WTC11 (cell line): ENCODE measurements around the gene MRGPRX3. TPM values are rescaled to one million over a fixed set of nuclear protein-coding genes. Genes with fewer than 3 reads are reported as not detected.

Source experiments
- ATAC-seq: fragments of 200-7000 bp; cut with Tn5 transposase; 2 replicates; pipeline ENCODE4 v1.10.0; 2021; ENCODE audit warnings: mild to moderate bottlenecking, moderate library complexity
- CTCF ChIA-PET: fragments of 300-600 bp; sonication (Branson Sonifier 250); formaldehyde crosslinking; loops from one replicate; lab custom pipeline; 2021; ENCODE audit warnings: antibody characterized with exemption; lab: Charles Lee
- POLR2A ChIA-PET: fragments of 350-600 bp; sonication (Branson Sonifier 250); formaldehyde crosslinking; loops from one replicate; lab custom pipeline; 2021; ENCODE audit warnings: antibody characterized with exemption; lab: Charles Lee
- DNase-seq: peaks from one replicate; pipeline ENCODE4 v3.0.0; 2021; ENCODE audit warnings: low spot score
- H3K27ac Mint-ChIP-seq: 2 replicates; pipeline ENCODE4 v1.8.0; 2021; ENCODE audit warnings: mixed read lengths
- H3K27me3 Mint-ChIP-seq: 2 replicates; pipeline ENCODE4 v1.8.0; 2021; ENCODE audit warnings: low read depth, mild to moderate bottlenecking, moderate library complexity, mixed read lengths
- H3K36me3 Mint-ChIP-seq: 2 replicates; pipeline ENCODE4 v1.8.0; 2021; ENCODE audit warnings: mixed read lengths
- H3K4me1 Mint-ChIP-seq: 2 replicates; pipeline ENCODE4 v1.8.0; 2022; ENCODE audit warnings: mixed read lengths
- H3K4me3 Mint-ChIP-seq: 2 replicates; pipeline ENCODE4 v1.8.0; 2021; ENCODE audit warnings: mild to moderate bottlenecking, moderate library complexity, mixed read lengths
- H3K9me3 Mint-ChIP-seq: 2 replicates; pipeline ENCODE4 v1.8.0; 2021; ENCODE audit warnings: mixed read lengths
- ATF1 ChIP-seq: sonication (generic); formaldehyde crosslinking; IDR thresholded peaks from 2 replicates; pipeline ENCODE4 v1.8.1; 2023; ENCODE audit warnings: mild to moderate bottlenecking, moderate library complexity, missing genetic modification reagents
- HMGA2 ChIP-seq: fragments of 250-450 bp; sonication (Bioruptor Pico); IDR thresholded peaks from 2 replicates; pipeline ENCODE4 v1.4.0; 2021; ENCODE audit warnings: mild to moderate bottlenecking, moderate library complexity
- KAT7 ChIP-seq: sonication (generic); formaldehyde crosslinking; IDR thresholded peaks from 2 replicates; pipeline ENCODE4 v1.8.1; 2023; ENCODE audit warnings: missing genetic modification reagents, mild to moderate bottlenecking, borderline replicate concordance
- RELA ChIP-seq: sonication (generic); formaldehyde crosslinking; IDR thresholded peaks from 2 replicates; pipeline ENCODE4 v1.8.1; 2022; ENCODE audit warnings: missing genetic modification reagents, mild to moderate bottlenecking, borderline replicate concordance
- TCF7 ChIP-seq: sonication (generic); formaldehyde crosslinking; IDR thresholded peaks from 2 replicates; pipeline ENCODE4 v1.8.0; 2022; ENCODE audit warnings: mild to moderate bottlenecking, low read depth, missing genetic modification reagents, moderate library complexity
- TP53 ChIP-seq: sonication (generic); formaldehyde crosslinking; IDR thresholded peaks from 2 replicates; pipeline ENCODE4 v1.8.1; 2023; ENCODE audit warnings: mild to moderate bottlenecking, missing genetic modification reagents
- ZBTB21 ChIP-seq: sonication (generic); formaldehyde crosslinking; IDR thresholded peaks from 2 replicates; pipeline ENCODE4 v1.8.1; 2023; ENCODE audit warnings: mild to moderate bottlenecking, missing genetic modification reagents, borderline replicate concordance
- ZNF219 ChIP-seq: sonication (generic); formaldehyde crosslinking; IDR thresholded peaks from 2 replicates; pipeline ENCODE4 v1.8.0; 2023; ENCODE audit warnings: missing genetic modification reagents, mild to moderate bottlenecking, borderline replicate concordance
- ZNF232 ChIP-seq: sonication (generic); formaldehyde crosslinking; IDR thresholded peaks from 2 replicates; pipeline ENCODE4 v1.8.0; 2022; ENCODE audit warnings: mild to moderate bottlenecking, missing genetic modification reagents
- ZNF532 ChIP-seq: fragments of 250-450 bp; sonication (Bioruptor Pico); IDR thresholded peaks from 2 replicates; pipeline ENCODE4 v1.9.0; 2021; ENCODE audit warnings: mild to moderate bottlenecking, borderline replicate concordance
- total RNA-seq: library from RNA; stranded (reverse); gene quantifications from 3 replicates; pipeline ENCODE4 v1.2.3, GENCODE V29; 2021
- TF ChIP-seq, protein P1 (sequence below): fragments of 200-600 bp; IDR thresholded peaks from 2 replicates; pipeline ENCODE4 v1.8.0; 2022; ENCODE audit warnings: antibody characterized with exemption
- TF ChIP-seq, protein P2 (sequence below): sonication (generic); formaldehyde crosslinking; conservative IDR thresholded peaks from 2 replicates; pipeline ENCODE4 v1.8.1; 2022; ENCODE audit warnings: mild to moderate bottlenecking, missing genetic modification reagents
- TF ChIP-seq, protein P3 (sequence below): fragments of 250-450 bp; sonication (Bioruptor Pico); IDR thresholded peaks from 2 replicates; pipeline ENCODE4 v1.8.0; 2021; ENCODE audit warnings: mild to moderate bottlenecking

MRGPRX3 gene
- total RNA-seq, 1 experiment from 2014 or later = not detected

- Mint-ChIP-seq H3K4me3 (no peak overlapping the region), H3K4me1 (no peaks in the 10 kb centered on the region), H3K27ac (no peak overlapping the region)
- DNase-seq (peak; percentile 53), ATAC-seq (peak; percentile 94)
- CTCF ChIA-PET = interaction anchor here (0.5 to 2.9 kb wide), 21 partner anchors 16 to 454 kb away, joined by 3 to 49 read pairs (median 4); partner anchors contain the start of gene SAAL1
- TF ChIP-seq, protein P1, sequence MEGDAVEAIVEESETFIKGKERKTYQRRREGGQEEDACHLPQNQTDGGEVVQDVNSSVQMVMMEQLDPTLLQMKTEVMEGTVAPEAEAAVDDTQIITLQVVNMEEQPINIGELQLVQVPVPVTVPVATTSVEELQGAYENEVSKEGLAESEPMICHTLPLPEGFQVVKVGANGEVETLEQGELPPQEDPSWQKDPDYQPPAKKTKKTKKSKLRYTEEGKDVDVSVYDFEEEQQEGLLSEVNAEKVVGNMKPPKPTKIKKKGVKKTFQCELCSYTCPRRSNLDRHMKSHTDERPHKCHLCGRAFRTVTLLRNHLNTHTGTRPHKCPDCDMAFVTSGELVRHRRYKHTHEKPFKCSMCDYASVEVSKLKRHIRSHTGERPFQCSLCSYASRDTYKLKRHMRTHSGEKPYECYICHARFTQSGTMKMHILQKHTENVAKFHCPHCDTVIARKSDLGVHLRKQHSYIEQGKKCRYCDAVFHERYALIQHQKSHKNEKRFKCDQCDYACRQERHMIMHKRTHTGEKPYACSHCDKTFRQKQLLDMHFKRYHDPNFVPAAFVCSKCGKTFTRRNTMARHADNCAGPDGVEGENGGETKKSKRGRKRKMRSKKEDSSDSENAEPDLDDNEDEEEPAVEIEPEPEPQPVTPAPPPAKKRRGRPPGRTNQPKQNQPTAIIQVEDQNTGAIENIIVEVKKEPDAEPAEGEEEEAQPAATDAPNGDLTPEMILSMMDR = peak; percentile 49
- no peak for TF ChIP-seq ZNF219 (CRISPR knock-in tag)
- TF ChIP-seq, all 79 proteins: peak for 1
- H3K36me3 Mint-ChIP-seq = no peaks in the 10 kb centered on the region
- H3K9me3 Mint-ChIP-seq = peaks cover 6% of the 10 kb centered on the region; the same call in 1 of the 2 replicates
- POLR2A ChIA-PET = no interaction called here
- H3K27me3 Mint-ChIP-seq = no peaks in the 10 kb centered on the region; the same call in none of the 2 replicates
Observed at GRCh38 chr11:18171377-18172000, 39.1 kb downstream of the MRGPRX3 start.

- Mint-ChIP-seq H3K9me3 (no peaks in the 10 kb centered on the region), H3K27me3 (peaks cover 1% of the 10 kb centered on the region), H3K36me3 (no peaks in the 10 kb centered on the region), H3K27ac (no peak within 1 kb of the TSS; the same call in 1 of the 2 replicates), H3K4me3 (no peak within 1 kb of the TSS), H3K4me1 (no peaks in the 10 kb centered on the region)
- ATAC-seq (no peak), DNase-seq (no peak)
- TF ChIP-seq TCF7 (CRISPR knock-in tag) (no peak), ZBTB21 (CRISPR knock-in tag) (no peak), ZNF532 (CRISPR knock-in tag) (no peak), HMGA2 (CRISPR knock-in tag) (no peak), ATF1 (no peak), ZNF219 (CRISPR knock-in tag) (no peak), ZNF232 (CRISPR knock-in tag) (no peak), KAT7 (CRISPR knock-in tag) (no peak), RELA (CRISPR knock-in tag) (no peak)
- CTCF ChIA-PET = interaction anchor here (0.7 to 1.4 kb wide), 2 partner anchors 31 to 57 kb away, joined by 3 to 4 read pairs; no protein-coding TSS in a partner anchor
- POLR2A ChIA-PET = no interaction called here
Observed at GRCh38 chr11:18172666-18173065, 40.3 kb downstream of the MRGPRX3 start, which contains the start of gene MRGPRX4. Gene MRGPRX4 (plus strand): TSS chr11:18172837. CDS start chr11:18173257, 420 bp downstream.

DNA sequence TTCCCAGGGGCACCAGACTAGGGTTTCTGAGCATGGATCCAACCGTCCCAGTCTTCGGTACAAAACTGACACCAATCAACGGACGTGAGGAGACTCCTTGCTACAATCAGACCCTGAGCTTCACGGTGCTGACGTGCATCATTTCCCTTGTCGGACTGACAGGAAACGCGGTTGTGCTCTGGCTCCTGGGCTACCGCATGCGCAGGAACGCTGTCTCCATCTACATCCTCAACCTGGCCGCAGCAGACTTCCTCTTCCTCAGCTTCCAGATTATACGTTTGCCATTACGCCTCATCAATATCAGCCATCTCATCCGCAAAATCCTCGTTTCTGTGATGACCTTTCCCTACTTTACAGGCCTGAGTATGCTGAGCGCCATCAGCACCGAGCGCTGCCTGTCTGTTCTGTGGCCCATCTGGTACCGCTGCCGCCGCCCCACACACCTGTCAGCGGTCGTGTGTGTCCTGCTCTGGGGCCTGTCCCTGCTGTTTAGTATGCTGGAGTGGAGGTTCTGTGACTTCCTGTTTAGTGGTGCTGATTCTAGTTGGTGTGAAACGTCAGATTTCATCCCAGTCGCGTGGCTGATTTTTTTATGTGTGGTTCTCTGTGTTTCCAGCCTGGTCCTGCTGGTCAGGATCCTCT is 41.0 kb downstream of the MRGPRX3 start:
- POLR2A ChIA-PET = no interaction called here
- TF ChIP-seq, protein P2, sequence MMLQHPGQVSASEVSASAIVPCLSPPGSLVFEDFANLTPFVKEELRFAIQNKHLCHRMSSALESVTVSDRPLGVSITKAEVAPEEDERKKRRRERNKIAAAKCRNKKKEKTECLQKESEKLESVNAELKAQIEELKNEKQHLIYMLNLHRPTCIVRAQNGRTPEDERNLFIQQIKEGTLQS (CRISPR knock-in tag) = no peak
- TF ChIP-seq, protein P3, sequence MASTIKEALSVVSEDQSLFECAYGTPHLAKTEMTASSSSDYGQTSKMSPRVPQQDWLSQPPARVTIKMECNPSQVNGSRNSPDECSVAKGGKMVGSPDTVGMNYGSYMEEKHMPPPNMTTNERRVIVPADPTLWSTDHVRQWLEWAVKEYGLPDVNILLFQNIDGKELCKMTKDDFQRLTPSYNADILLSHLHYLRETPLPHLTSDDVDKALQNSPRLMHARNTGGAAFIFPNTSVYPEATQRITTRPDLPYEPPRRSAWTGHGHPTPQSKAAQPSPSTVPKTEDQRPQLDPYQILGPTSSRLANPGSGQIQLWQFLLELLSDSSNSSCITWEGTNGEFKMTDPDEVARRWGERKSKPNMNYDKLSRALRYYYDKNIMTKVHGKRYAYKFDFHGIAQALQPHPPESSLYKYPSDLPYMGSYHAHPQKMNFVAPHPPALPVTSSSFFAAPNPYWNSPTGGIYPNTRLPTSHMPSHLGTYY (CRISPR knock-in tag) = no peak
- no peak for TF ChIP-seq TP53 (CRISPR knock-in tag)
- Mint-ChIP-seq H3K27me3 (peaks cover 3% of the 10 kb centered on the region), H3K27ac (no peak overlapping the region; the same call in 1 of the 2 replicates), H3K36me3 (no peaks in the 10 kb centered on the region), H3K9me3 (no peaks in the 10 kb centered on the region), H3K4me3 (no peak overlapping the region), H3K4me1 (no peaks in the 10 kb centered on the region)
- CTCF ChIA-PET = interaction anchor here (0.7 to 1.4 kb wide), 2 partner anchors 31 to 58 kb away, joined by 3 to 4 read pairs; no protein-coding TSS in a partner anchor
- ATAC-seq (no peak), DNase-seq (no peak)
